Endothelial cell of hepatic sinusoid (primary cell): ENCODE measurements around the gene SPNS2.

ENCODE experiments used
- in situ Hi-C: cut with HindIII; loops from 2 replicates; pipeline ENCODE4 v1.10.0; 2017; ENCODE audit warnings: low sequenced_read_pairs

The SPNS2 gene, protein sequence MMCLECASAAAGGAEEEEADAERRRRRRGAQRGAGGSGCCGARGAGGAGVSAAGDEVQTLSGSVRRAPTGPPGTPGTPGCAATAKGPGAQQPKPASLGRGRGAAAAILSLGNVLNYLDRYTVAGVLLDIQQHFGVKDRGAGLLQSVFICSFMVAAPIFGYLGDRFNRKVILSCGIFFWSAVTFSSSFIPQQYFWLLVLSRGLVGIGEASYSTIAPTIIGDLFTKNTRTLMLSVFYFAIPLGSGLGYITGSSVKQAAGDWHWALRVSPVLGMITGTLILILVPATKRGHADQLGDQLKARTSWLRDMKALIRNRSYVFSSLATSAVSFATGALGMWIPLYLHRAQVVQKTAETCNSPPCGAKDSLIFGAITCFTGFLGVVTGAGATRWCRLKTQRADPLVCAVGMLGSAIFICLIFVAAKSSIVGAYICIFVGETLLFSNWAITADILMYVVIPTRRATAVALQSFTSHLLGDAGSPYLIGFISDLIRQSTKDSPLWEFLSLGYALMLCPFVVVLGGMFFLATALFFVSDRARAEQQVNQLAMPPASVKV

DNA sequence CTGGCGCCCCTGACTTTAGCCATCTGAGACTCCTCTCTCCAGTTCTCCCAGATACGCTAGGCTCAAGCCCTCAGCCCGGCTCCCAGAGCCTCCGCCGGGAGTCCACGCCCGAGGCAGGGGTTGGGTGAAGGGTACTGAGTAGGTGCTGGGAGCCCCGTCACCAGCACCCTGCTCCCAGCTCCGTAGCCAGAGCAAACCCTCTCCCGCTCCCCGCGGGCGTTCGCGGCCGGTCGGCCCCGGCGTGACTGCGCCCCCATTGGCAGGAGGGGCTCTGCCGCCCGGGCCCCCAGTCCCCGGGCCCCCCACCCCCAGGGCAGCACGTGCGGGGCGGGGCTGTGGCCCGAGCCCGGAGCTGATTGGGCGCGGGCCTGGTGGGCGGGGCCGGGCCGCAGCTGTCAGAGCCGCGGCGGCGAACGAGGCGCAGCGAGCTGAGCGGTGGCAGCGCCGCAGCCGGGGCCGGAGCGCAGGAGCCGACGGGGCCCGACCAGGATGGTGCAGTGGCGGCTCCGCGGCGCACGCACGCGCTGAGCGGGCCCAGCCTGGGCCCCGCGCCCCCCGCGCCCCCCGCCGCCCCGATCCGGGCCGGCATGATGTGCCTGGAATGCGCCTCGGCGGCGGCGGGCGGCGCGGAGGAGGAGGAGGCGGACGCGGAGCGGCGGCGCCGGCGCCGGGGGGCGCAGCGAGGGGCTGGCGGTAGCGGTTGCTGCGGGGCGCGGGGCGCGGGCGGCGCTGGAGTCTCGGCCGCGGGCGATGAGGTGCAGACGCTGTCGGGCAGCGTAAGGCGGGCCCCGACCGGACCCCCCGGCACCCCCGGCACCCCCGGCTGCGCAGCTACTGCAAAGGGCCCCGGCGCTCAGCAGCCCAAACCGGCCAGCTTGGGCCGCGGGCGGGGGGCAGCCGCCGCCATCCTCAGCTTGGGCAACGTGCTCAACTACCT lies at the start of gene SPNS2:
Gene SPNS2, plus strand, starts transcription at position 421 of the 937 bp plus-strand sequence. Its CDS starts 167 bp downstream, at position 588.
- in situ Hi-C loops = no loop called here

- in situ Hi-C loops = loop anchor here (5.0 to 10.0 kb wide), 2 partner anchors 108 to 175 kb away; partner anchors contain the start of gene MYBBP1A
These were observed 48.9 kb upstream of the SPNS2 start for GRCh38 chr17:4449736-4450135.

DNA sequence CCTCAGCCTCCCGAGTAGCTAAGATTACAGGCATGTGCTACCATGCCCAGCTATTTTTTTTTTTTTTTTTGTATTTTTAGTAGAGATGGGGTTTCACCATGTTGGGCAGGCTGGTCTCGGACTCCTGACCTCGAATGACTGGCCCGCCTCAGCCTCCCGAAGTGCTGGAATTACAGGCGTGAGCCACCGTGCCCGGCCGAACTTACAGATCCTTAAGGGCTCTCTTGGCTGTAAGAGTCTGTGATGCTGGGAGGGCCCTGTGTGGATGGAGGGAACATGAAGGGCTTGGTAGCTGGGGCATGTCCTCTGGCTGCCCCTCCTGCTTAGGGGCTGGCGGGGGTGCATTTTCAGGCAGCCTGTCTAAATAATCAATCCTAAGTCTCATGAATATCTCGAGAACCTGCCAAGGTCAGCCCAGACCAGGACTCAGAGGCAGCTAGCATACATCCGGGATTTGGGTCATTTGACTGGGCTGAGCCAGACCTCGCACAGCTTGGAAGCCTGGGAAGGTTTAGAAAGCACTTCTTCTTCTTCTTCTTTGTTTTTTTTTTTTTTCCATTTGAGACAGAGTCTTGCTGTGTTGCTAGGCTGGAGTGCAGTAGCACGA lies 47.9 kb upstream of the SPNS2 start:
- in situ Hi-C loops = loop anchor here (5.0 to 10.0 kb wide), 2 partner anchors 106 to 174 kb away; partner anchors contain the start of gene MYBBP1A

- in situ Hi-C loops = loop anchor here (5.0 to 10.0 kb wide), 2 partner anchors 103 to 171 kb away; partner anchors contain the start of gene MYBBP1A
These were observed 44.7 kb upstream of the SPNS2 start for GRCh38 chr17:4453812-4454591.

DNA sequence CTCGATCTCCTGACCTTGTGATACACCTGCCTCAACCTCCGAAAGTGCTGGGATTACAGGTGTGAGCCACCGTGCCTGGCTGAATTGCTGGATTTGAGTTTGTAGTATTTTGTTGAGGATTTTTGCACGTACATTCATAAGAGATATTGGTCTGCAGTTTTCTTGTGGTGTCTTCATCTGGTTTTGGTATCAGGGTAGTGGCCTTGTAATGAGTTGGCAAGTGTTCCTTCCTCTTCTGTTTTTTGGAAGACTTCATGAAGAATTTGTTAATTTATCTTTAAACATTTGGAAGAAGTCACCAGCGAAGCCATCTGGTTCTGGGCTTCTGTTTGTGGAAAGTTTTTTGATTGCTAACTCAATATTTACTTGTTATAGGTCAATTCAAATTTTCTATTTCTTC lies 38.0 kb upstream of the SPNS2 start:
- in situ Hi-C loops = no loop called here

DNA sequence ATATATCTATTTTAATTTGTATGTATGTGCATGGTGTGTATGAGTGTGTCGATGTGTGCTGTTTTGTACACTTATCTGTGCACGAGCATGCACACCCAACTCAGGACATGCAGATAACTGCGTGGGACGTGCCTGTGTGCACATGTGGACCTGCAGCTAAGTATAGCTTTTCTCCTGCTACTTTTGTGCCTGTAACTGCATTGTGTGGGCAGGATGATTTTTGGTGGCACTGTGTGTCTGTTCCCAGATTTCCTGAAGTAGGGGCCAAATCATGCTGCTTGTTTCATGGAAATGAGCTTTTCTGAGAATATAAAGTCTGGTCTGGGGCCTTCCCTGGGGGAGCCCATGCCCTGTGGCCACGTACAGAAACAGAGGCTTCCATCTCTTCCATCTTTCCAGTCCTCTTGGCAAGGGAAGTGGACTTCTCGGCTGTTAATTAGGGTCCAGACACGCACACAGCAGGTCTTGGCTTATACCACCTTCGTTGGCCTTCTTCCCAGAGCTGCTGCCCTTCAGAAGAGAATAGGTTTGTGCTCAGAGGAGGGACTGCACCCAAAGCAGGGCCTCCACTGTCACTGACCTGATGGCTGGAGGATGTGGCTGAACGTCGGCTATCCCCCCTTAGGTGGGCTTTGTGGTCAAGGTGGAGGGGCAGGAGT lies 34.7 kb upstream of the SPNS2 start:
- in situ Hi-C loops = no loop called here

DNA sequence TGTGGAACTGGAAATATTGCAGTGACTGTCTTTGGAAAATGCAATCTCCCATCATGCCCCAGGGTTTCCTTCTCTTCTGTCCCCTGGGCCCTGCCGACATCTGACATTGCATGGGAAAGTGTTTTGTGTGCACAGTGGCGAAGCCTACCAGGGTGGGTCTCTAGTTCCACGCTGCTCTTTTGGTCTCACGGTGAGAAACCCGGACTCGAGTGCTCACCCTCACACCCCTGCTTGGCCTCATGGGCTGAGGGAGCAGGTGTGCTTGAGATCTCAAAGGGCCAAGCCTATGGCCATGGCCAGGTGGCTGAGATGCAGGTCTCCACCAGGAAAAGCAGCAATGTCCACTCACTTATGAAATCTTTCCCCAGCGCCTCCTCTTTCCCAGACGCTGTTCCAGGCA lies 32.9 kb upstream of the SPNS2 start:
- in situ Hi-C loops = no loop called here

- in situ Hi-C loops = no loop called here
These were observed 31.4 kb upstream of the SPNS2 start for GRCh38 chr17:4467287-4467686.

DNA sequence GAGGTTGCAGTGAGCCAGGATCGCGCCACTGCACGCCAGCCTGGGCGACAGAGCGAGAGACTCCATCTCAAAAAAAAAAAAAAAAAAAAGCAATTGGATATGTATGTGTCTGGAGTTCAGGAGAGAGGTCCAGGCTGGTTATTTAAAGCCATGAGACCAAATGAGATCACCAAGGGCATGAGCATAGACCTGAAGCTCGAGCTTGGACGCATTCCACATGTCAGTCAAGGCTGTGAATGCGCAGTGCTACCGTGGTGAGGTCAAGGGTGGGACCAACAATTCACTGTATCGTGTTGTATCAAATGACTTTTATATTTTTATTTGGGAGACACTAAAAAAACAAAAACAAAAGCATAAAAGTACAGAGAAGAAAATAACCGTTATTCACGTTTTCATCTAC lies 29.1 kb upstream of the SPNS2 start:
- in situ Hi-C loops = no loop called here

- in situ Hi-C loops = no loop called here
These were observed 26.4 kb upstream of the SPNS2 start for GRCh38 chr17:4472286-4472685.

- in situ Hi-C loops = no loop called here
These were observed 24.6 kb upstream of the SPNS2 start for GRCh38 chr17:4474093-4474492.

DNA sequence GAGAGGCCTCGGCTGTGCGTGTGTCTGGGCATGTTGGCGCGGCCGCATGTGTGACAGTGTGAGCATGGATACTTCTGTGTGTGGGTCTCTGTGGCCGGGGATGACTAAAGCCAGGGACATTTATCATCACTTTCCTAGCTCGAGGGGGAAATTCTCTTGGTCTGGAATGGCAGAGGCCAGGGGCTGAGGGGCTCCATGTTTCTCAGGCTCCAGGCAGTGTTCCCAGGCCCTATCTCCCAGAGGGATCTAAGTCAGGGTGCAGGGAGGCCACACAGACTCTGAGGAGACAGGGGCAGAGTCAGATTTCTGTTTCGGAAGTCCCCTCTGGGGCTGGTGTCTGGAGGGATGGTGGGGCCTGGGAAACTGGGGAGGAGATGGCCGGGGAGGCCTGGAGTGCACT lies 23.7 kb upstream of the SPNS2 start:
- in situ Hi-C loops = no loop called here

GRCh38 chr17:4475463-4475862 lies 23.2 kb upstream of the SPNS2 start:
- in situ Hi-C loops = no loop called here

DNA sequence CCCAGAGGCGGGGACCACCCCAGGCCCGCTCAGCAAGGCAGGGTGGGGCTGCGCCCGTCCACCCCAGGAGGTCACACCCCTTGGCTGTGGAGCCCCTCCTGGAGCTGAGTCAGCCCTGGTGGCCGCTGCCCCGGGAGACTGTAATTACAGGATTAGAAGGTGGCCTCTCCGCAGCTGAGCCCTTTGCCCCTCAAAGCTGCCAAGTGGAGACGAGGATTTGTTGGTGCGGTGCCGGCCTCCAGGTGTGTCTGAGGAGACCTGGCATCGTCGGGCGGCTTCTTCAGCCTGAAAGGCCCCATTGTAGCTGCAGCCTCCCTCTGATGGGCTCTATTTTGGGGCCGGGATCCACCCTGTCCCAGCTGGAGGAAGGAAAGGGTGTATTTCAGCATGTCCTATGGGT lies 22.7 kb upstream of the SPNS2 start:
- in situ Hi-C loops = no loop called here

DNA sequence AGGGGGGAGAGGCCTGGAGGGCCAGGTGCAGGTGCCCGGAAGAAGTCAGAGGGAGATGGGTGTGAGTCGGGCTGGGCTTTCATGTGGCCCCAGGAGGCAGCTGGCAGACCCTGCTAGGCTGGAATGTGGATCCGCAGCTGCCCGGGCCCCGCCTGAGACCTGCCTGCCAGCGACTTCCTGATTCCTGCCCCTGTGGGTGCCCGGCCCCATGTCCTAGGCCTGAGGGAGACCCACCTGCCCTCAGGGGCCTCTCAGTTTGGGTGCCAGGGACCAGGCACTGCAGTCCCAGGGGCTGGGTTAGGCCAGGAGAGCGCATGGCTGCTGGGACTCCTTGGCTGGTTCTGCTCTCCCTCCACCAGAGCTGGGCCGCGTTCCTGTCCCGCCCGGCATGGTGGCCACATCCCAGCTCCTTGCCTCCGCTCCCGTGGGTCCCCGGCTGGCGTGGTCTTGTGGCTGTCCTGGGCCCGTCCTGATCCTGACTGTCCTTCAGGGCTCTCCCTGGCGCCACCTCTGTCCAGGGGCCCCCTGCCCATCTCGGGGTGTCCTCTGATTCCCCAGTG lies 22.1 kb upstream of the SPNS2 start:
- in situ Hi-C loops = no loop called here

DNA sequence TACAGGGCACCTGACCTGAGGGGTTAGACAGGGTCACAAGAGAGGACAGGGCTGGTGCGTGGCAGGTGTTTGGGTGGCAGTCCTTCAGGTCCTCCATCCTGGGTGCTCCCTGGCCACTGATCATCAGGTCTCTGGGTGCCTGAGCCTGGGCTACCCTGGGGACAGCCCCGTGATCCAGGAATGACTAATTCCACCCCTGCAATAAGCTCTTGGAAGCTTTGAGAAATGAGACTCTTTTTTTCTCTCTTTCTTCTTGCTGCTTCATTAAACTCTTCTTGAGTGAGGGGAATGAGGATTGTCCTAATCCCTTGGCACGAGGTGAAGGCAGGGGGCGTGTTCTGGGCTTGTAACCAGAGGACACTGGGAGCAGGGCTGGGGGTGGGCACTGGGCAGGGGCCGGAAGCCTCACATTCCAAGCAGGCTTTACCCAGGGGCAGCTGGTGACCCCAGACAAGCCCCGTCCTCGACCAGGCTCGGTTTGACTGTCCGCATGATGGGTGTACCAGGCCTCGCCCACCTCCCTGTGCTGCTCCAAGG lies 21.4 kb upstream of the SPNS2 start:
- in situ Hi-C loops = no loop called here

GRCh38 chr17:4478318-4478830 lies 20.3 kb upstream of the SPNS2 start:
- in situ Hi-C loops = no loop called here

- in situ Hi-C loops = no loop called here
These were observed 19.2 kb upstream of the SPNS2 start for GRCh38 chr17:4479340-4479981.
